Astrocyte of the spinal cord (primary cell): ENCODE measurements around the gene PDE7B.

Source experiments
- DNase-seq: peaks from one replicate; pipeline ENCODE4 v3.0.0; 2011; ENCODE audit warnings: low read depth, low spot score
- H3K4me3 ChIP-seq: 2 replicates; pipeline ENCODE4 v1.5.1; 2011; ENCODE audit warnings: low read depth, mild to moderate bottlenecking, low read length, moderate library complexity
- in situ Hi-C: cut with HindIII; loops from 2 replicates; pipeline ENCODE4 v1.10.0; 2017; ENCODE audit warnings: low sequenced_read_pairs
- TF ChIP-seq, protein P1 (sequence below): IDR thresholded peaks from 2 replicates; pipeline ENCODE4 v1.5.1; 2012; ENCODE audit warnings: low read depth, mild to moderate bottlenecking, low read length, inconsistent platforms

Gene PDE7B

DNA sequence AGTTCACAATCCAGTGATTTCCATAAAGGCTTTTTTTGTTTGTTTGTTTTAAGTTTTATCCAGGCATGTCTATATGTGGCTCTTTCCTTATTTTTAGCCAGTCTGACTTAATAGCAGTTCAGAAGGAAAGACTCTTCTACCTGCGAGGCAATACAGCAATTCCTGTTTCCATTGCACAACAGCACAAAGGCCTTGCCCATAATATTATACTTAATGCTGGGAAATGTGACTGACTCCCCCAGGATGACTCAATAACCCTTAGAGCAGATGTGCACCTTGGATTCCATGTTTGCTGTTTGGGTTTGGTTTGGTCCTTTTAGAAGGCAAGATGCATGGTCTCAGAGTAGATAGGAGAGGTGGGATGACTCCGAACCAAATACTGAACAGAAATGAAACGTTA is 214.5 kb downstream of the PDE7B start:
- DNase-seq = peak; percentile 41
- TF ChIP-seq, protein P1, sequence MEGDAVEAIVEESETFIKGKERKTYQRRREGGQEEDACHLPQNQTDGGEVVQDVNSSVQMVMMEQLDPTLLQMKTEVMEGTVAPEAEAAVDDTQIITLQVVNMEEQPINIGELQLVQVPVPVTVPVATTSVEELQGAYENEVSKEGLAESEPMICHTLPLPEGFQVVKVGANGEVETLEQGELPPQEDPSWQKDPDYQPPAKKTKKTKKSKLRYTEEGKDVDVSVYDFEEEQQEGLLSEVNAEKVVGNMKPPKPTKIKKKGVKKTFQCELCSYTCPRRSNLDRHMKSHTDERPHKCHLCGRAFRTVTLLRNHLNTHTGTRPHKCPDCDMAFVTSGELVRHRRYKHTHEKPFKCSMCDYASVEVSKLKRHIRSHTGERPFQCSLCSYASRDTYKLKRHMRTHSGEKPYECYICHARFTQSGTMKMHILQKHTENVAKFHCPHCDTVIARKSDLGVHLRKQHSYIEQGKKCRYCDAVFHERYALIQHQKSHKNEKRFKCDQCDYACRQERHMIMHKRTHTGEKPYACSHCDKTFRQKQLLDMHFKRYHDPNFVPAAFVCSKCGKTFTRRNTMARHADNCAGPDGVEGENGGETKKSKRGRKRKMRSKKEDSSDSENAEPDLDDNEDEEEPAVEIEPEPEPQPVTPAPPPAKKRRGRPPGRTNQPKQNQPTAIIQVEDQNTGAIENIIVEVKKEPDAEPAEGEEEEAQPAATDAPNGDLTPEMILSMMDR = no peak
- H3K4me3 ChIP-seq = no peak overlapping the region
- in situ Hi-C loops = no loop called here

DNA sequence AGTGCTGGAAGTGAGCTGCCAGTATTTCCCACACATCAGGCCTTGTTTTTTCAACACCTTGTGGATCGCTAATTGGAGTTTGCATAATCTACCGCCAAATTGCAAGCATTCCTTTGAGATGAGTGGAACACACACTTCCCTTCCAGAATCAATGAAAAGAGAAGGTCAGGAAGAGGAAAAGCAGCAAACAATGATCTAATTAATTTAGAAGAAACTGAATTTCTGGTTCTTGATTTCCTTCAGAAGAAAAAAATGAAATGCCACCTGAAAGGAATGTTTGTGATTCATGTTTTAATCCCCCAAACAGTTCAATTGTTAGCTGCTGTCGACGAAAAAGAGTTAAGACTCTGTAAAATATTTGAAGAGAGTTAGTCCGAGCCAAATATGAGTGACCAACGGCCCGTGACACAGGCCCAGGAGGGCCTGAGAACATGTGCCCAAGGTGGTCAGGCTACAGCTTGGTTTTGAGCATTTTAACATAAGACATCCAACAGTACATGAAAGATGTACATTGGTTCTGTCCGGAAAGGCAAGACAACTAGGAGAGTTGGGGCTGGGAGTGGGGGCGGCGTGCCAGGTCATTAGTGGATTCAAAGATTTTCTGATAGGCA is 216.3 kb downstream of the PDE7B start:
- no peak overlapping the region for H3K4me3 ChIP-seq
- TF ChIP-seq, protein P1 = no peak
- in situ Hi-C loops = no loop called here
- peak; percentile 55 for DNase-seq

GRCh38 chr6:136069119-136069518 is 217.6 kb downstream of the PDE7B start:
- in situ Hi-C loops = no loop called here
- peak; percentile 71 for DNase-seq
- H3K4me3 ChIP-seq = no peak overlapping the region
- TF ChIP-seq, protein P1 = no peak

DNA sequence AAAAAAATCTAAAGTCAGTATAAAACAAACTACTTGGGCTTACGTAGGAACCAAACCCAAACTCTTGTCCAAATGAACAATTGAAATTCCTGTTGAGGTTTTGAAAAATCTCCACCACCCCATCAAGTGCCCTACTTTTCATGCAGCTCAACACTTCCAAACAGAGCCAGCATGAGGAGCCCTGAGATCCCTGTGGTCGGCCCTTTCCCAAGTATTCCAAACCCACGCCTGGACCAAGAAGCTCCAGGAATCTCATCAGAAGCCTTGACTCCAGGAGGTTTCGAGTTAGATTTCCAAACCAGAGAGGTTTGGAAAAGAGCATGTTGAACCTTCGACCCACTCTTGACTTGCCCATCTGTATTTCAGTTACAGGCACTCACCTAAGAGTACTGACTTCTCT is 219.3 kb downstream of the PDE7B start:
- in situ Hi-C loops = no loop called here
- H3K4me3 ChIP-seq = no peak overlapping the region
- DNase-seq = no peak
- TF ChIP-seq, protein P1 = no peak

GRCh38 chr6:136072691-136073090 is 221.2 kb downstream of the PDE7B start:
- in situ Hi-C loops = no loop called here
- DNase-seq = no peak
- H3K4me3 ChIP-seq = no peak overlapping the region
- TF ChIP-seq, protein P1 = no peak

- in situ Hi-C loops = no loop called here
- TF ChIP-seq, protein P1 = no peak
- H3K4me3 ChIP-seq = no peak overlapping the region
- no peak for DNase-seq
Observed at GRCh38 chr6:136073216-136073615, 221.7 kb downstream of the PDE7B start.
